HepG2 (cell line): ENCODE data around the gene TTBK1. TPM values are rescaled to one million over a fixed set of nuclear protein-coding genes. Genes with fewer than 3 reads are reported as not detected.

ENCODE experiments used
- AFF4 ChIP-seq: sonication (generic); formaldehyde crosslinking; IDR thresholded peaks from 2 replicates; pipeline ENCODE4 v1.4.0; 2020; ENCODE audit warnings: missing genetic modification reagents
- EEA1 ChIP-seq: sonication (generic); formaldehyde crosslinking; IDR thresholded peaks from 2 replicates; pipeline ENCODE4 v1.5.1; 2020; ENCODE audit warnings: mild to moderate bottlenecking, missing genetic modification reagents, borderline replicate concordance
- ETV5 ChIP-seq: IDR thresholded peaks from 2 replicates; pipeline ENCODE4 v1.6.1; 2018; ENCODE audit warnings: missing biosample characterization, missing genetic modification reagents, inconsistent platforms, borderline replicate concordance
- FOXP4 ChIP-seq: sonication (generic); formaldehyde crosslinking; IDR thresholded peaks from 2 replicates; pipeline ENCODE4 v1.4.0; 2020; ENCODE audit warnings: missing genetic modification reagents
- FUBP1 ChIP-seq: sonication (generic); formaldehyde crosslinking; IDR thresholded peaks from 2 replicates; pipeline ENCODE4 v1.5.1; 2020; ENCODE audit warnings: missing genetic modification reagents, mild to moderate bottlenecking, borderline replicate concordance
- GATAD2A ChIP-seq: IDR thresholded peaks from 2 replicates; pipeline ENCODE4 v1.6.1; 2016
- KDM6A ChIP-seq: IDR thresholded peaks from 2 replicates; pipeline ENCODE4 v1.6.1; 2016; ENCODE audit warnings: low read depth
- KLF16 ChIP-seq, 2 experiments: sonication (generic) in 1 of 2; formaldehyde crosslinking in 1 of 2; IDR thresholded peaks; 2 replicates each; pipeline versions ENCODE4 v1.6.1 to v1.8.0; 2016 to 2023; ENCODE audit warnings: missing genetic modification reagents in 2 of 2, missing compliant biosample characterization in 1 of 2
- MEIS1 ChIP-seq: sonication (generic); formaldehyde crosslinking; IDR thresholded peaks from 2 replicates; pipeline ENCODE4 v1.9.0; 2021; ENCODE audit warnings: mild to moderate bottlenecking, missing genetic modification reagents, moderate library complexity, borderline replicate concordance
- MNT ChIP-seq: fragments of 450-650 bp; IDR thresholded peaks from 2 replicates; pipeline ENCODE4 v1.6.1; 2016
- NFKB2 ChIP-seq: sonication (generic); formaldehyde crosslinking; IDR thresholded peaks from 2 replicates; pipeline ENCODE4 v1.4.0; 2020; ENCODE audit warnings: missing genetic modification reagents, borderline replicate concordance
- PTBP1 ChIP-seq: fragments of 200-400 bp; formaldehyde crosslinking; IDR thresholded peaks from 2 replicates; pipeline ENCODE4 v1.6.1; 2018; ENCODE audit warnings: low read length, low read depth; ENCODE audit not compliant: poor library complexity, severe bottlenecking
- SRSF9 ChIP-seq: fragments of 200-400 bp; formaldehyde crosslinking; IDR thresholded peaks from 2 replicates; pipeline ENCODE4 v1.6.1; 2018; ENCODE audit warnings: borderline replicate concordance, mild to moderate bottlenecking, low read depth, low read length; ENCODE audit not compliant: insufficient read depth, poor library complexity, severe bottlenecking
- ZBTB2 ChIP-seq: sonication (generic); formaldehyde crosslinking; IDR thresholded peaks from 2 replicates; pipeline ENCODE4 v1.8.0; 2022; ENCODE audit warnings: low read depth, missing genetic modification reagents
- ZNF432 ChIP-seq: sonication (generic); formaldehyde crosslinking; IDR thresholded peaks from 2 replicates; pipeline ENCODE4 v1.5.0; 2020; ENCODE audit warnings: missing genetic modification reagents, mild to moderate bottlenecking, borderline replicate concordance
- polyA plus RNA-seq, 8 experiments: library from polyadenylated mRNA; depleted of rRNA in 3 of 8; stranded (reverse) in 7 of 8; unstranded in 1 of 8; fragments of >200 nt; fragmentation: Illumina TruSeq in 4 of 8; extraction: Trizol in 4 of 8; gene quantifications; 2 replicates each; pipeline versions ENCODE4 v1.2.1 to v1.2.3, GENCODE V29; 2011 to 2016; ENCODE audit warnings: low read depth in 4 of 8, missing spikeins in 1 of 8, mixed read lengths in 1 of 8; ENCODE audit not compliant: insufficient read depth in 1 of 8
- total RNA-seq, 5 experiments: library from RNA; depleted of rRNA; stranded (reverse); fragments of >200 nt; fragmentation: Illumina TruSeq; extraction: Trizol; gene quantifications; 2 replicates each; pipeline ENCODE4 v1.2.3, GENCODE V29; 2016; ENCODE audit warnings: low read depth in 1 of 5

Gene TTBK1
- total and polyA plus RNA-seq, 2 of the 13 experiments (the other 11 are each of a cell fraction or from before 2014, with no cell fraction given) = 0.24 to 0.33 TPM

- no peak for TF ChIP-seq FOXP4 (CRISPR knock-in tag)
- TF ChIP-seq KLF16 (CRISPR knock-in tag; IDR thresholded peaks at IDR 0.05) = no peak
- TF ChIP-seq ETV5 = peak; percentile 42; the same call in 1 of the 2 replicates
- no peak for TF ChIP-seq PTBP1
- TF ChIP-seq ZBTB2 (CRISPR knock-in tag) = no peak
- no peak for TF ChIP-seq SRSF9
- TF ChIP-seq GATAD2A (CRISPR knock-in tag) = peak; percentile 93
- no peak; the same call in 1 of the 2 replicates for TF ChIP-seq AFF4 (CRISPR knock-in tag)
- peak; percentile 32 for TF ChIP-seq KDM6A (CRISPR knock-in tag)
- peak; percentile 14; the same call in 1 of the 2 replicates for TF ChIP-seq MEIS1
- TF ChIP-seq MNT = no peak
- TF ChIP-seq EEA1 (CRISPR knock-in tag) = 0 out of 2 replicates have a peak, but pooled peaks have one; percentile 45
- no peak for TF ChIP-seq ZNF432
- TF ChIP-seq NFKB2 (CRISPR knock-in tag) = peak; percentile 83; the same call in 1 of the 2 replicates
- TF ChIP-seq FUBP1 (CRISPR knock-in tag) = 0 out of 2 replicates have a peak, but pooled peaks have one; percentile 12
These were observed 34.6 kb downstream of the TTBK1 start (continued) for GRCh38 chr6:43277643-43278523.
